ENCODE measurements around the gene MBTPS2. TPM values are rescaled to one million over a fixed set of nuclear protein-coding genes. Genes with fewer than 3 reads are reported as not detected.

MBTPS2 gene
- total and polyA plus RNA-seq, 8 donors: 14.5 to 26.5 (median 23.1) TPM

DNA sequence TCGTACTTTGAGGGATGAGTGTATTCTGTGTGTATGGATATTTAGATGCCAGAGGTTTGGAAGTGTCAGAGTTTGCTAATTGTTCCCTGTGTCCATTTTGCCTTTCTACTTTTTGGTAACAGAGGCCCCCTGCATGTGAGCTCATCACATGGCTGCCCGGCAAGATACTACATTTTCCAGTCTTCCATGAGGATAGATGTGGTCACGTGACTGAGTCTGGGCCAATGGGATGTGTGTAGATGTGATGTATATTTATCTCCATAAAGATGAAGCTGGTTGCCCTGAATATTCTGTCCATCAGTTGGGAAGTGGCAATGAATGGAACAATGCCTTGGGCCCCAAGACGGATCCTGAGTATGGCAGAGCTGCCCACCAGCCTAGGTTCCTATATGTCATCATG, 72.1 kb downstream of the MBTPS2 start:
- Histone ChIP-seq H3K36me3 (no peaks in the 10 kb centered on the region), H3K27me3 (no peaks in the 10 kb centered on the region), H3K4me1 (no peaks in the 10 kb centered on the region), H3K27ac (no peak overlapping the region), H3K9me3 (no peaks in the 10 kb centered on the region), H3K4me3 (no peak overlapping the region)
- TF ChIP-seq CTCF (IDR thresholded peaks at IDR 0.05): no peak
- DNase-seq (no peak), ATAC-seq (no peak)
- intact Hi-C loops (cut with DNase I): no loop called here

GRCh38 chrX:21912220-21912619, 72.8 kb downstream of the MBTPS2 start:
- intact Hi-C loops (cut with DNase I): no loop called here
- ATAC-seq: no peak
- no peak overlapping the region for H3K4me3 ChIP-seq
- no peaks in the 10 kb centered on the region for H3K4me1 ChIP-seq
- no peak for TF ChIP-seq CTCF (IDR thresholded peaks at IDR 0.05)
- no peak for DNase-seq
- H3K9me3 ChIP-seq: no peaks in the 10 kb centered on the region
- H3K36me3 ChIP-seq: no peaks in the 10 kb centered on the region
- H3K27ac ChIP-seq: no peak overlapping the region
- H3K27me3 ChIP-seq: no peaks in the 10 kb centered on the region

GRCh38 chrX:21912989-21913388, 73.6 kb downstream of the MBTPS2 start:
- intact Hi-C loops (cut with DNase I): no loop called here
- H3K9me3 ChIP-seq: no peaks in the 10 kb centered on the region
- TF ChIP-seq CTCF (IDR thresholded peaks at IDR 0.05): no peak
- no peak for DNase-seq
- no peak for ATAC-seq
- no peaks in the 10 kb centered on the region for H3K36me3 ChIP-seq
- no peak overlapping the region for H3K27ac ChIP-seq
- no peak overlapping the region for H3K4me3 ChIP-seq
- H3K4me1 ChIP-seq: no peaks in the 10 kb centered on the region
- no peaks in the 10 kb centered on the region for H3K27me3 ChIP-seq

GRCh38 chrX:21926116-21926515, 86.7 kb downstream of the MBTPS2 start:
- no peak for TF ChIP-seq CTCF (IDR thresholded peaks at IDR 0.05)
- DNase-seq (no peak), ATAC-seq (no peak)
- H3K36me3 ChIP-seq: no peaks in the 10 kb centered on the region
- no peaks in the 10 kb centered on the region for H3K9me3 ChIP-seq
- H3K4me3 ChIP-seq: no peak overlapping the region
- H3K27ac ChIP-seq: peak overlapping the region; percentile 10 to 53
- peaks cover 0 to under 1% of the 10 kb centered on the region in 2 donors for H3K27me3 ChIP-seq
- intact Hi-C loops (cut with DNase I): no loop called here
- H3K4me1 ChIP-seq: no peaks in the 10 kb centered on the region

GRCh38 chrX:21926527-21927278, 87.3 kb downstream of the MBTPS2 start:
- Histone ChIP-seq H3K27ac (peak overlapping the region; percentile 10 to 53), H3K9me3 (no peaks in the 10 kb centered on the region), H3K36me3 (no peaks in the 10 kb centered on the region), H3K4me1 (no peaks in the 10 kb centered on the region), H3K27me3 (no peaks in the 10 kb centered on the region), H3K4me3 (no peak overlapping the region)
- DNase-seq (no peak), ATAC-seq (peak; percentile 79)
- no peak for TF ChIP-seq CTCF (IDR thresholded peaks at IDR 0.05)
- intact Hi-C loops (cut with DNase I): no loop called here

Measured in left lung (tissue), 10 donors.